Fibroblast of pulmonary artery (primary cell): ENCODE results near the gene IL1R2.
"Not testable (repeated sequence)": the region's sequence is repeated elsewhere in the genome, so short reads cannot be mapped to it uniquely, and the experiment has no call there.

ENCODE experiments used
- DNase-seq: peaks from one replicate; pipeline ENCODE4 v3.0.0-alpha.2; 2010; ENCODE audit warnings: low read depth
- H3K4me3 ChIP-seq: replicated peaks from 2 replicates; pipeline ENCODE4 v1.5.1; 2011; ENCODE audit warnings: low read depth, mild to moderate bottlenecking, control low read depth, low read length, moderate library complexity
- TF ChIP-seq, protein P1 (sequence below): IDR thresholded peaks from 2 replicates; pipeline ENCODE4 v1.5.1; 2011; ENCODE audit warnings: mild to moderate bottlenecking, control low read depth, low read length, inconsistent platforms; ENCODE audit errors: missing control alignments

Gene IL1R2

DNA sequence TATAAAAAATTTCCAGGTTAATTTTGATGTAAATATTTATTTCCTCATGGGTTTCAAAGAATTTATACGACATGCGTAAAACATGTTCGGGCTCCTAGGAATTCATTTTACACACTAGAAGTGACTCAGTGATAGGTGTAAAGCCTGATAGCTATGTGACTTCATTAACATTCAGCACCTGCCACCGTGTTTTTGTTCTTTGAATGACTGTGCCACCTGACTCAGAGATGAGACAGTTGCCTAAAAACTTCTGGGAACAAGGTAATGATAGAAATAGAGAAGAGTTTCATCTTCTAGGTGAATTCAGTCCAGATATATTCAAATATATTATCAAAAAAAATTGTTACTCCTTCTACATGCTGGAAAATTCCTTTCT lies 10.0 kb downstream of the IL1R2 start:
- TF ChIP-seq, protein P1, sequence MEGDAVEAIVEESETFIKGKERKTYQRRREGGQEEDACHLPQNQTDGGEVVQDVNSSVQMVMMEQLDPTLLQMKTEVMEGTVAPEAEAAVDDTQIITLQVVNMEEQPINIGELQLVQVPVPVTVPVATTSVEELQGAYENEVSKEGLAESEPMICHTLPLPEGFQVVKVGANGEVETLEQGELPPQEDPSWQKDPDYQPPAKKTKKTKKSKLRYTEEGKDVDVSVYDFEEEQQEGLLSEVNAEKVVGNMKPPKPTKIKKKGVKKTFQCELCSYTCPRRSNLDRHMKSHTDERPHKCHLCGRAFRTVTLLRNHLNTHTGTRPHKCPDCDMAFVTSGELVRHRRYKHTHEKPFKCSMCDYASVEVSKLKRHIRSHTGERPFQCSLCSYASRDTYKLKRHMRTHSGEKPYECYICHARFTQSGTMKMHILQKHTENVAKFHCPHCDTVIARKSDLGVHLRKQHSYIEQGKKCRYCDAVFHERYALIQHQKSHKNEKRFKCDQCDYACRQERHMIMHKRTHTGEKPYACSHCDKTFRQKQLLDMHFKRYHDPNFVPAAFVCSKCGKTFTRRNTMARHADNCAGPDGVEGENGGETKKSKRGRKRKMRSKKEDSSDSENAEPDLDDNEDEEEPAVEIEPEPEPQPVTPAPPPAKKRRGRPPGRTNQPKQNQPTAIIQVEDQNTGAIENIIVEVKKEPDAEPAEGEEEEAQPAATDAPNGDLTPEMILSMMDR, result no peak
- no peak for DNase-seq
- H3K4me3 ChIP-seq, result no peak overlapping the region

GRCh38 chr2:102002228-102002627 lies 10.5 kb downstream of the IL1R2 start:
- no peak for DNase-seq
- TF ChIP-seq, protein P1, result no peak
- no peak overlapping the region for H3K4me3 ChIP-seq

DNA sequence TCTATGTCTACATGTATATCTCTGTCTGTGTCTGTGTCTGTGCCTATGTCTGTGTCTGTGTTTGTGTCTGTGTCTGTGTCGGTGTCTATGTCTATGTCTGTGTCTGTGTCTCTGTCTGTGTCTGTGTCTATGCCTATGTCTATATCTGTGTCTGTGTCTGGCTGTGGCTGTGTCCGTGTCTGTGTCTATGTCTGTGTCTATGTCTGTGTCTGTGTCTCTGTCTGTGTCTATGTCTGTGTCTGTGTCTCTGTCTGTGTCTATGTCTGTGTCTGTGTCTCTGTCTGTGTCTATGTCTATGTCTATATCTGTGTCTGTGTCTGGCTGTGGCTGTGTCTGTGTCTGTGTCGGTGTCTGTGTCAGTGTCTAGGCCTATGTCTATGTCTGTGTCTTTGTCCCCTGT lies 11.1 kb downstream of the IL1R2 start:
- DNase-seq, H3K4me3 ChIP-seq: not testable (repeated sequence)

GRCh38 chr2:102003696-102004095 lies 11.9 kb downstream of the IL1R2 start:
- DNase-seq, result no peak
- TF ChIP-seq, protein P1, result no peak
- no peak overlapping the region for H3K4me3 ChIP-seq

DNA sequence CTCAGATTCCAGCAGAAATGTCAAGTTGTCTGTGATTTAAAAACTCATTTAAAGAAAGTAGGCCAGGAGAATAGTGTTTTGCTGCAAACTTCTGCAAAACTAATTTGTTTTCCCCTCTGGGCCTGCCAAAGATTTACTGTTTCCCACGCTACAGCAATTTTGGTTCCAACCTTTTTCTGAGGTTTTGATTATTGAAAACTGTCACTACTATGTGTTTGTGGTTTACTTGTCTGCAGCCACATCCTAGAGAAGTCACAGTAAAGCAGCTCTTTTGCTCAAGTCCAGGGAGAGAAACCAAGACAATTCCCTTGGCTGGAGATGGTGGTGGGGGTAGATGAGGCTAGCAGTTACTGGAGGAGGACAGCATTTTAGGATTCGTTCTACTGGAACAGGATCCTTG lies 12.8 kb downstream of the IL1R2 start:
- no peak for DNase-seq
- TF ChIP-seq, protein P1, result no peak

GRCh38 chr2:102005449-102005848 lies 13.7 kb downstream of the IL1R2 start:
- H3K4me3 ChIP-seq, result no peak overlapping the region
- no peak for DNase-seq

More for the DNA sequence above, 12.8 kb downstream of the IL1R2 start:
- H3K4me3 ChIP-seq, result no peak overlapping the region

DNA sequence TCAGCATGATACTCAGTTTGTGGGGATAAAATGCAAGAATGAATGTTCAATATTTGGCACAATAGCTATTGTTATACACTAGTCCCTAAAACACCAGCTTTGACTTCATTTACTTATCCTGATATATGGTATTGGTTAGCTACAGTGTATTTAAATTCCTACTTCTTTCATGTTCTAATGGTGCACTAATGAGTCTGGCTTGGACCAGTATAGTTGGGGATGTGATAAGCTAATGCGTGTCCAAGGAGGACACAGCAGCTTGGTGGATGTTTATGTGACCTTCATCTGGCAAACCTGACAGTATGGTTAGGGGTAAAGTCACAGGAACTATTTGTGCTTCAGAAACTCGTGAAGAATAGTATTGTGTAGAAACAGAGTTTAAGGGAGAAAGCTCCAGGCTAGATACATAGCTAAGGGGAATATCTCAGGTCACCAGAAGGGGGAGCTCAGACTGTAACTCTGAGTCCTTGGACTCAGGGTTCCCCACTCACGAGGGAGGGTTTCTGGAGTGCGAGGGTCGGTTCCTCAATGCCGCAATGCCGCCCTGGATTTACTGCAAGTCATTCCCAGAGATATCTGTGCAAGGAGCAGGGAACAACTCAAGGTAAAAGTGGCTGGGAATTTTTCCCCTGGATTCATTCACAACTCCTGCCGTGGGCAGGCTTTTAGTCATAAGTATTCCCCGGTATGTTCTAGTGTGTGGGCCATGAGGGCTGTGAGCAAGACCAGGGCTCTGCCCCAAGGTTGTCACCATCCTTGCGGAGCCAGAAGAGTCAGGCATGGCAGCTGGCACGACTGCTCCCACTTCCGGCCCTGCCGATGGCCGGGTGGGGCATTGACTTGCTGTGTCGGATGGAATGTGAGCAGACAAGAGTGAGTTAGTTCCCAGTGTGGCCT lies 14.5 kb downstream of the IL1R2 start:
- H3K4me3 ChIP-seq, result no peak overlapping the region
- peak; percentile 80 for DNase-seq
- TF ChIP-seq, protein P1, result peak; percentile 81

More at GRCh38 chr2:102005449-102005848, 13.7 kb downstream of the IL1R2 start:
- TF ChIP-seq, protein P1, result no peak
